WTC11 (cell line): ENCODE measurements around the gene DNAJC5G.

ENCODE experiments used
- ATF6 ChIP-seq: sonication (generic); formaldehyde crosslinking; IDR thresholded peaks from 2 replicates; pipeline ENCODE4 v1.8.1; 2023; ENCODE audit warnings: mild to moderate bottlenecking, missing genetic modification reagents
- CTCF ChIP-seq: fragments of 200-600 bp; IDR thresholded peaks from 2 replicates; pipeline ENCODE4 v1.8.0; 2022; ENCODE audit warnings: antibody characterized with exemption
- E2F4 ChIP-seq: sonication (generic); formaldehyde crosslinking; IDR thresholded peaks from 2 replicates; pipeline ENCODE4 v1.8.1; 2022; ENCODE audit warnings: low read depth, mild to moderate bottlenecking, moderate library complexity, missing genetic modification reagents, borderline replicate concordance
- IRF1 ChIP-seq: sonication (generic); formaldehyde crosslinking; IDR thresholded peaks from 2 replicates; pipeline ENCODE4 v1.8.0; 2023; ENCODE audit warnings: missing genetic modification reagents

- TF ChIP-seq CTCF (no peak), ATF6 (CRISPR knock-in tag) (no peak), E2F4 (CRISPR knock-in tag) (no peak), IRF1 (CRISPR knock-in tag) (no peak)
Observed at GRCh38 chr2:27323596-27324285, 48.5 kb downstream of the DNAJC5G start.
